Pulmonary artery endothelial cell (primary cell): Measurements from ENCODE around the gene GALNT10. TPM values are rescaled to one million over a fixed set of nuclear protein-coding genes. Genes with fewer than 3 reads are reported as not detected.

ENCODE experiments used
- DNase-seq: peaks from one replicate; pipeline ENCODE4 v3.0.0-alpha.2; 2011; ENCODE audit warnings: low read depth, low spot score
- total RNA-seq: library from RNA; depleted of rRNA; stranded (reverse); fragments of >200 nt; gene quantifications from 2 replicates; pipeline ENCODE4 v1.2.3, GENCODE V29; 2014

The GALNT10 gene
- total RNA-seq, 1 donor from 2014 or later: 39.5 TPM

DNA sequence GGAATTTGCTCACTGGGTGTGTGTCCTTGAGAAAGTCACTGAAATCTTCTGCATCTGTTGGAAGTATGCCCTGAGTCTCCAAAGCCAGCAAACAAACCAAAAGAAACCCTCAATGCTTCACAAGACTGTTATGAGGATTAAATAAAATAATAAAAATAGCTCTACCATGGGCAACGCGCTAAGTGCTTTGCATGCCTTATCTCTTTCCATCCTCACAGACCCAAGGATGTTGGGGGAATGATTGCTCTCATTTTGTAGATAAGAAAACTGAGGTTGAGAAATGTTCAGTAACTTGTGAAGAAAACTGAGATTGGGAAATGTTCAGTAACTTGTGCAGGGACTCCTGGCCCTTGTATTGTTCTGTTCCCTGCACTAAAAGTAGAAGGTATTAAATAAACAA, 279.6 kb downstream of the GALNT10 start:
- DNase-seq: no peak

Other genes with a start within 250 kb of the GALNT10 start
- 31.9 and 39.0 TPM in 2 replicates for gene FAM114A2, start 151.8 kb upstream of the GALNT10 start, total RNA-seq
- gene MFAP3, start 151.8 kb upstream of the GALNT10 start, total RNA-seq: 89.9 and 134 TPM in 2 replicates